Measurements from ENCODE around the gene TET3.

DNA sequence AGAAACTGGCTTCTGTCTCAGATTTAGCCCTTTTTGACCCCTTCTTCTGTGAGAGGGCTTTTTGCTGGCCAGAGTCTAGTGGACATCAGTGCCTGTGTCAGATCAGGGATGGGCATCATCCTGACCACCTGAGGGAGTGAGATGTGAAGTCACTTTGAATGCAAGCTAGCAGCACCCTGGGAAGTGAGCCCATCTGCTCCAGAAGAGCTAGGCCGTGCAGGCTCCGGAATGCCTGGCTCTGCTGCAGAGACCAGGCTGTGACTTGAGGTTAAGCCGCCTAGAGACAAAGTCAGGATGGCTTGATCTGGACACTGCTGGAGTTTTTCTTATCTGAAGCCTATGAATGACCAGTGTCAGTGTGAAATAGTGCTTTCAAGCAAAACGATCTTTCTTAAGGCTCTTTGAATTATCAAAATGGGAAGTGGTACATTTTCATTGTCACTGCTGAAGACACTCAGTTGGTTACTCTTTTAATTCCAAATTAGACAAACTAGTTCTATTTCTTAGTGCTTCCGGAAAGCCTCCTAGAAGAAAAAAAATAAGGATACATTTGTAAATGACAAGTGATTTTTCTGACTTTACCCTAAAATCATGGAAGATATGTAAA lies 37.2 kb upstream of the TET3 start:
- no peak for TF ChIP-seq CTCF (IDR thresholded peaks at IDR 0.05)
- no peak for TF ChIP-seq POLR2A (IDR thresholded peaks at IDR 0.05)

Measured in lower leg skin (tissue), 3 donors.